IPS-NIHi7 (cell line): ENCODE data around the gene CASP9.
A peak's percentile ranks its signal among the peaks of the same experiment; 100 is the strongest.
"Not testable (repeated sequence)": the region's sequence is repeated elsewhere in the genome, so short reads cannot be mapped to it uniquely, and the experiment has no call there.

ENCODE experiments used
- DNase-seq: peaks from one replicate; pipeline ENCODE4 v3.0.0; 2012; ENCODE audit warnings: mixed read lengths; ENCODE audit errors: extremely low spot score

Gene CASP9

GRCh38 chr1:15500184-15501178, 23.5 kb downstream of the CASP9 start:
- DNase-seq: peak; percentile 37

GRCh38 chr1:15493869-15494390, 30.1 kb downstream of the CASP9 start:
- no peak for DNase-seq

GRCh38 chr1:15492596-15492995, 31.4 kb downstream of the CASP9 start:
- DNase-seq: no peak

- DNase-seq: not testable (repeated sequence)
Measured at GRCh38 chr1:15491010-15491409, 33.0 kb downstream of the CASP9 start.

GRCh38 chr1:15489052-15489736, 34.8 kb downstream of the CASP9 start:
- no peak for DNase-seq

- no peak for DNase-seq
Measured at GRCh38 chr1:15488371-15488770, 35.6 kb downstream of the CASP9 start.

- DNase-seq: not testable (repeated sequence)
Measured at GRCh38 chr1:15486844-15487610, 37.0 kb downstream of the CASP9 start.

GRCh38 chr1:15485636-15486035, 38.4 kb downstream of the CASP9 start:
- DNase-seq: no peak

GRCh38 chr1:15484443-15484842, 39.6 kb downstream of the CASP9 start:
- DNase-seq: not testable (repeated sequence)

- no peak for DNase-seq
Measured at GRCh38 chr1:15483971-15484370, 40.0 kb downstream of the CASP9 start.

GRCh38 chr1:15482983-15483543, 41.0 kb downstream of the CASP9 start:
- DNase-seq: not testable (repeated sequence)

- not testable (repeated sequence) for DNase-seq
Measured at GRCh38 chr1:15482455-15482854, 41.6 kb downstream of the CASP9 start.

GRCh38 chr1:15479654-15480347, 44.2 kb downstream of the CASP9 start:
- no peak for DNase-seq

- no peak for DNase-seq
Measured at GRCh38 chr1:15477646-15478212, 46.3 kb downstream of the CASP9 start.

GRCh38 chr1:15476927-15477326, 47.1 kb downstream of the CASP9 start:
- no peak for DNase-seq

GRCh38 chr1:15475752-15476314, 48.2 kb downstream of the CASP9 start, which contains the start of gene CELA2B:
Gene CELA2B (plus strand): TSS chr1:15476104. CDS start chr1:15476126, 22 bp downstream.
- no peak for DNase-seq

- peak; percentile 35 for DNase-seq
Measured at GRCh38 chr1:15472587-15472986, 51.4 kb downstream of the CASP9 start.

GRCh38 chr1:15471723-15472122, 52.3 kb downstream of the CASP9 start:
- not testable (repeated sequence) for DNase-seq

- DNase-seq: not testable (repeated sequence)
Measured at GRCh38 chr1:15471067-15471466, 52.9 kb downstream of the CASP9 start.
